ENCODE data around the gene PARP8.

GRCh38 chr5:50855001-50855400 is 188.6 kb downstream of the PARP8 start:
- TF ChIP-seq, protein P1, sequence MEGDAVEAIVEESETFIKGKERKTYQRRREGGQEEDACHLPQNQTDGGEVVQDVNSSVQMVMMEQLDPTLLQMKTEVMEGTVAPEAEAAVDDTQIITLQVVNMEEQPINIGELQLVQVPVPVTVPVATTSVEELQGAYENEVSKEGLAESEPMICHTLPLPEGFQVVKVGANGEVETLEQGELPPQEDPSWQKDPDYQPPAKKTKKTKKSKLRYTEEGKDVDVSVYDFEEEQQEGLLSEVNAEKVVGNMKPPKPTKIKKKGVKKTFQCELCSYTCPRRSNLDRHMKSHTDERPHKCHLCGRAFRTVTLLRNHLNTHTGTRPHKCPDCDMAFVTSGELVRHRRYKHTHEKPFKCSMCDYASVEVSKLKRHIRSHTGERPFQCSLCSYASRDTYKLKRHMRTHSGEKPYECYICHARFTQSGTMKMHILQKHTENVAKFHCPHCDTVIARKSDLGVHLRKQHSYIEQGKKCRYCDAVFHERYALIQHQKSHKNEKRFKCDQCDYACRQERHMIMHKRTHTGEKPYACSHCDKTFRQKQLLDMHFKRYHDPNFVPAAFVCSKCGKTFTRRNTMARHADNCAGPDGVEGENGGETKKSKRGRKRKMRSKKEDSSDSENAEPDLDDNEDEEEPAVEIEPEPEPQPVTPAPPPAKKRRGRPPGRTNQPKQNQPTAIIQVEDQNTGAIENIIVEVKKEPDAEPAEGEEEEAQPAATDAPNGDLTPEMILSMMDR (IDR thresholded peaks at IDR 0.05; ENCODE audit: control extremely low read depth in 1 of 3, insufficient read depth in 1 of 3, low read depth in 1 of 3, low read length in 3 of 3), result no peak
- TF ChIP-seq, protein P2, sequence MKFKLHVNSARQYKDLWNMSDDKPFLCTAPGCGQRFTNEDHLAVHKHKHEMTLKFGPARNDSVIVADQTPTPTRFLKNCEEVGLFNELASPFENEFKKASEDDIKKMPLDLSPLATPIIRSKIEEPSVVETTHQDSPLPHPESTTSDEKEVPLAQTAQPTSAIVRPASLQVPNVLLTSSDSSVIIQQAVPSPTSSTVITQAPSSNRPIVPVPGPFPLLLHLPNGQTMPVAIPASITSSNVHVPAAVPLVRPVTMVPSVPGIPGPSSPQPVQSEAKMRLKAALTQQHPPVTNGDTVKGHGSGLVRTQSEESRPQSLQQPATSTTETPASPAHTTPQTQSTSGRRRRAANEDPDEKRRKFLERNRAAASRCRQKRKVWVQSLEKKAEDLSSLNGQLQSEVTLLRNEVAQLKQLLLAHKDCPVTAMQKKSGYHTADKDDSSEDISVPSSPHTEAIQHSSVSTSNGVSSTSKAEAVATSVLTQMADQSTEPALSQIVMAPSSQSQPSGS (IDR thresholded peaks at IDR 0.05; ENCODE audit: low read length), result no peak
- TF ChIP-seq POLR2A (IDR thresholded peaks at IDR 0.05; ENCODE audit: control extremely low read depth in 1 of 2, low read depth in 2 of 2, low read length in 2 of 2), result no peak
- TF ChIP-seq, protein P3, sequence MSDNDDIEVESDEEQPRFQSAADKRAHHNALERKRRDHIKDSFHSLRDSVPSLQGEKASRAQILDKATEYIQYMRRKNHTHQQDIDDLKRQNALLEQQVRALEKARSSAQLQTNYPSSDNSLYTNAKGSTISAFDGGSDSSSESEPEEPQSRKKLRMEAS (IDR thresholded peaks at IDR 0.05), result no peak
- TF ChIP-seq SIX5 (IDR thresholded peaks at IDR 0.05; ENCODE audit: low read depth, low read length), result no peak
- no peak for TF ChIP-seq SRF (IDR thresholded peaks at IDR 0.05; ENCODE audit: low read depth, low read length)
- no peak for TF ChIP-seq SP4 (IDR thresholded peaks at IDR 0.05; ENCODE audit: low read length)
- TF ChIP-seq RFX5 (IDR thresholded peaks at IDR 0.05; ENCODE audit: borderline replicate concordance, low read depth, low read length), result no peak

Data from H1 (cell line).